Right cardiac atrium (tissue), 5 donors: ENCODE measurements around the gene PRCC. TPM values are rescaled to one million over a fixed set of nuclear protein-coding genes. Genes with fewer than 3 reads are reported as not detected.
A peak's percentile ranks its signal among the peaks of the same experiment; 100 is the strongest.

Source experiments
- ATAC-seq, 2 donors: fragments of 200-7000 bp; cut with Tn5 transposase; one replicate each; pipeline versions ENCODE4 v1.8.0 to v1.9.1; 2020; ENCODE audit warnings: moderate library complexity in 2 of 2, mild to moderate bottlenecking in 1 of 2
- DNase-seq, 3 donors: peaks; one replicate each; pipeline ENCODE4 v3.0.0-alpha.2; 2020
- H3K27ac ChIP-seq: one replicate; pipeline ENCODE4 v1.5.1; 2013; ENCODE audit warnings: mild to moderate bottlenecking, low read length, control low read depth, moderate library complexity
- H3K27me3 ChIP-seq: one replicate; pipeline ENCODE4 v1.6.1; 2013; ENCODE audit not compliant: control insufficient read depth, insufficient read depth
- H3K4me1 ChIP-seq: one replicate; pipeline ENCODE4 v1.6.1; 2013; ENCODE audit warnings: low read length; ENCODE audit not compliant: control insufficient read depth, insufficient read depth
- H3K4me3 ChIP-seq: one replicate; pipeline ENCODE4 v1.5.1; 2013; ENCODE audit warnings: low read length, control low read depth
- H3K9me3 ChIP-seq: one replicate; pipeline ENCODE4 v1.6.1; 2013; ENCODE audit warnings: low read length; ENCODE audit not compliant: control insufficient read depth
- WGBS: extraction: QIAGEN DNeasy Blood & Tissue Kit; methylation state at CpG from one replicate; pipeline ENCODE4 v1.1.7; 2013; 5-methylcytosine and 5-hydroxymethylcytosine counted together
- intact Hi-C, 4 donors: fragments of 100-400 bp; cut with DNase I; formaldehyde crosslinking; loops; one replicate each; pipeline versions ENCODE4 v1.11.0 to v1.14.0; 2022 to 2023
- polyA plus RNA-seq: library from polyadenylated mRNA; stranded (reverse); fragments of 200-250 nt; gene quantifications from one replicate; pipeline ENCODE4 v1.2.3, GENCODE V29; 2013
- total RNA-seq, 4 donors: library from RNA; stranded (reverse); fragmentation: NEBNext Ultra II Directional; extraction: Animal tissue kit (Norgen Biotek cat#: 25700); gene quantifications; one replicate each; pipeline ENCODE4 v1.2.1, GENCODE V29; 2021
- donor health status: healthy with polysubstance abuse.
- donor health status: DM: no; HTN: yes; CAD: no.
- donor health status: DM: no; HTN: no; CAD: no.
- donor health status: DM: no; HTN: yes; CAD: no; lungs with severe emphysema.
- donor health status: DM: yes; HTN: yes; CAD: no.

Gene PRCC
- total and polyA plus RNA-seq, 5 donors, result 36.0 to 47.1 (median 43.2) TPM

- DNase-seq (no peak), ATAC-seq (peak; percentile 5 to 14)
- Histone ChIP-seq H3K4me3 (peak overlapping the region; percentile 88), H3K27ac (peak overlapping the region; percentile 93), H3K9me3 (no peaks in the 10 kb centered on the region), H3K27me3 (no peaks in the 10 kb centered on the region), H3K4me1 (peaks cover 2% of the 10 kb centered on the region)
- 7% methylated on average over 14 of the region's 14 CpGs for WGBS
- intact Hi-C loops, result no loop called here
Observed at GRCh38 chr1:156766298-156767100, 836 bp upstream of the PRCC start.

DNA sequence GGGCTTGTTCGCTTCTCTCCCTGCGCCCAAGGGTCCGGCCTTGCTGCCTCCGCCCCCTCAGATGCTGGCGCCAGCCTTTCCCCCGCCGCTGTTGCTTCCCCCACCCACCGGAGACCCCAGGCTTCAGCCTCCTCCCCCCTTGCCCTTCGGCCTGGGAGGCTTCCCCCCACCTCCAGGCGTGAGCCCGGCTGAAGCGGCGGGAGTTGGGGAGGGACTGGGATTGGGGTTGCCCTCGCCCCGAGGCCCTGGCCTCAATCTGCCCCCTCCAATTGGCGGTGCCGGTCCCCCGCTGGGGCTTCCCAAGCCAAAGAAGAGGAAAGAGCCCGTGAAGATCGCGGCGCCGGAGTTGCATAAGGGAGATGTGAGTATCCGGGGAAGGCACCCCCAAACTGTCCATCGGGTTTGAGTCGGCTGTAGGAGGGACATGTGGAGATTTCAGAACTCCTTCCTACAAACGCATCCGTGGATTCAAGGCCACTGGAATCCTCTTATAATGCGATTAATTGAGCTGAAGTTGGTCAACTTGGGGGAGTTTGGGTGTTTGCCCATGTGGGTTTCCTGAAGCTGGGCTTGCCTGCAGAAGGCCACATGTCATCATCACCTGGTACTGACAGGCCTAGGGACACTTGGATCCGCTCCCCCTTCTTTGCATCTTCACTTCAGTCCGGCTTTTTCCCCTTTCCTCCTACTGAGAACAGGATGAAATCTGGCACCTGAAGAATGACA lies 707 bp downstream of the PRCC start:
- under 1% methylated on average over 31 of the region's 31 CpGs for WGBS
- peak in 2 of 3 donors; percentile 49 to 82 for DNase-seq
- H3K27ac ChIP-seq, result peak overlapping the region; percentile 93
- H3K4me3 ChIP-seq, result peak overlapping the region; percentile 96
- no peaks in the 10 kb centered on the region for H3K27me3 ChIP-seq
- peaks cover 2% of the 10 kb centered on the region for H3K4me1 ChIP-seq
- ATAC-seq, result peak; percentile 7 to 34
- no peaks in the 10 kb centered on the region for H3K9me3 ChIP-seq
- intact Hi-C loops, result no loop called here

DNA sequence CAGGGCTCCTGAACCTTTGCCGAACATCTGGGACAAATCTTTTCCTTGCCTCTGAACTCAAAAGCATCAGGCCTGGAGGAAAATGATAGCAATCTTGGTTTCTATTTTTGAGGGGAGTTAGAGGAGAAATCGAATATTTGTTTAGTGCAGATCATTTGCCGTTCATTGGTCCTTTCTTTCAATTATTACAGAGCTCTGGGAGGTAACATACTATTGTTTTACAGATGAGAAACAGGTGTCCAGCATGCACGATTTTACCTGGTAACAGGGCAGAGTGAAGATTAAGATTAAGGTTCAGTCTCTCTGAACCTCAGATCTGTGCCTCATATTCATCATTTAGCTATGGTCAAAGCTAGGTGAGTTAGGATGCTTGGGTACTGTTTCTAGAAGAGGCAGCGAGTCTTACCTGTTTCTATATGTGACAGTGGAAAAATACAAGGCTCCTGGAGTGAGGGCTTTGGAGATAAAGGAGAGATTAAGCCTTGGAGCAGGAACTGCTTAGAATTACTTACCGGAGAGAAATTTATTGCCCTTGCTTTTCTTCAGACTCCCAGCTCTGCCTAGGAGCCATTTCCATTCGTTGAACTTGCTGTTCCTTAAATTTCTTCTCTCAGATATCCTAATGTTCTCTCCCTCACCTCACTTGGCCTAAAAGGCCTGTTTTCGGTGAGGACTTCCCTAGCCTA lies 1.4 kb downstream of the PRCC start:
- no peaks in the 10 kb centered on the region for H3K27me3 ChIP-seq
- no peak for ATAC-seq
- H3K27ac ChIP-seq, result peak overlapping the region; percentile 93
- 24% methylated on average over 8 of the region's 8 CpGs for WGBS
- no peaks in the 10 kb centered on the region for H3K9me3 ChIP-seq
- peak overlapping the region; percentile 96 for H3K4me3 ChIP-seq
- DNase-seq, result no peak
- peaks cover 7% of the 10 kb centered on the region for H3K4me1 ChIP-seq
- intact Hi-C loops, result no loop called here

GRCh38 chr1:156772222-156772621 lies 4.9 kb downstream of the PRCC start:
- Histone ChIP-seq H3K4me1 (peaks cover 13% of the 10 kb centered on the region), H3K27ac (no peak overlapping the region), H3K27me3 (no peaks in the 10 kb centered on the region), H3K4me3 (no peak overlapping the region), H3K9me3 (no peaks in the 10 kb centered on the region)
- ATAC-seq (no peak), DNase-seq (no peak)
- intact Hi-C loops, result loop anchor here in 1 of 4 donors (10.0 kb wide), 1 partner anchor 47 kb away; the partner anchor contains the start of genes ISG20L2 and METTL25B
- WGBS, result 79% methylated on average over 3 of the region's 3 CpGs

DNA sequence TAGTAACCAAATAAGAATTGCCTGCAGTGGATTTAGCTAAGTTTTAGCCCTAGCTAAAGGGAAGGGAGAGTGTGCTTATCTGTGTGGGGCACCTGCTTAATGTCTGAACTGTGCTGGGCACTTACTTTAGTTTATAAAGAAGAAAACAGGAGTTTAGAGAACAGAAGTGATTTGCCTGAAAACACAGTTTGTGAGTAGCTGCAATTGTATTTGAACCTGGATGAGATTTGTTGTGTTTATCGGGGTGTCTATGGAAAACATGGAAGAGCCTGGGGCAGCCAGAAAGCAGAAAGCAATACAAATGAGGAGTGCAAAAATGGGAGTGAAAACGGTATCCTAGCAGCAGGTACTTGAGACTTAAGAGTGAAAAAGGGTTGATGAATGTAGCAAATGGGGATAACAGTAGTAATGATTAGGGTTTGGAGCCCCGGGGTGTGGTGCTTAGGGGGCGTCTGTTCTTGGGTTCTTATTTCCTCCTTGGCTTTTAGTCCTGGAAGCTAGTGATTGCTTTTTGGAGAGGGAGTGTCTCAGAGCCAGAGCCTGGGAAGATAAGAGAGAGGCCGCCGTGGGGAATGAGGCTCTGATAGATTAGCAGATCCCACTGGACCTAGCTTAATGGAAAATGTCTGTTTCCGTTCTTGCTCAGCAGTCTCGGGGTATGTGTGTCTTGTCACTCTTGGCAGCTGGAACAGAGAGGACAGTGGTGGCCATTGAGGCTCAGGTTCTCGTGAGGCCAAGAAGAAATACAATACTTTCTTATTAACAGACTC lies 5.6 kb downstream of the PRCC start:
- H3K27ac ChIP-seq, result peak overlapping the region; percentile 56
- DNase-seq (peak; percentile 56 to 83 (median 72)), ATAC-seq (peak; percentile 86 to 91)
- 18% methylated on average over 9 of the region's 9 CpGs for WGBS
- H3K4me3 ChIP-seq, result no peak overlapping the region
- no peaks in the 10 kb centered on the region for H3K27me3 ChIP-seq
- no peaks in the 10 kb centered on the region for H3K9me3 ChIP-seq
- peaks cover 13% of the 10 kb centered on the region for H3K4me1 ChIP-seq
- intact Hi-C loops, result loop anchor here in 1 of 4 donors (10.0 kb wide), 1 partner anchor 48 kb away; the partner anchor contains the start of genes ISG20L2 and METTL25B

DNA sequence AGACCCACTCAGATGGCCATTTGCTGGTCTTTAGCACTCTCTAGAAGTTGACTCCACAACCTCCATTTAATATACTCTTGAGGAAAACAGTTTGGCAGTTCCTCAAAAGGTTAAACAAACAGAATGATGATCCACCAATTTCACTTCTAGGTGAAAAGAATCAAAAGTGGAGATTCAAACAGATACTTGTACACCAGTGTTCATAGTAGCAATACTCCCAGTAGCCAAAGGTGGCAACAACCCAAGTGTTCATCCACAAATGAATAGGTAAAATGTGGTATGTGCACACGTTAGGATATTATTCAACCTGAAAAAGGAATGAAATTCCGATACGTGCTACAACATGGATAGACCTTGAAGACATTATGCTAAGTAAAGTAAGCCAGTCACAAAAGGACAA lies 6.3 kb downstream of the PRCC start:
- ATAC-seq (no peak), DNase-seq (no peak)
- intact Hi-C loops, result loop anchor here in 1 of 4 donors (10.0 kb wide), 1 partner anchor 49 kb away; the partner anchor contains the start of genes ISG20L2 and METTL25B
- Histone ChIP-seq H3K27ac (peak overlapping the region; percentile 56), H3K4me3 (no peak overlapping the region), H3K9me3 (no peaks in the 10 kb centered on the region), H3K27me3 (no peaks in the 10 kb centered on the region), H3K4me1 (peaks cover 13% of the 10 kb centered on the region)
- 92% methylated on average over 3 of the region's 3 CpGs for WGBS

- H3K9me3 ChIP-seq, result no peaks in the 10 kb centered on the region
- intact Hi-C loops, result loop anchor here in 1 of 4 donors (10.0 kb wide), 1 partner anchor 51 kb away; the partner anchor contains the start of genes ISG20L2 and METTL25B
- ATAC-seq (no peak), DNase-seq (no peak)
- WGBS, result 88% methylated on average over 5 of the region's 5 CpGs
- no peak overlapping the region for H3K27ac ChIP-seq
- no peaks in the 10 kb centered on the region for H3K27me3 ChIP-seq
- H3K4me3 ChIP-seq, result no peak overlapping the region
- H3K4me1 ChIP-seq, result peaks cover 11% of the 10 kb centered on the region
Observed at GRCh38 chr1:156775799-156776198, 8.5 kb downstream of the PRCC start.

DNA sequence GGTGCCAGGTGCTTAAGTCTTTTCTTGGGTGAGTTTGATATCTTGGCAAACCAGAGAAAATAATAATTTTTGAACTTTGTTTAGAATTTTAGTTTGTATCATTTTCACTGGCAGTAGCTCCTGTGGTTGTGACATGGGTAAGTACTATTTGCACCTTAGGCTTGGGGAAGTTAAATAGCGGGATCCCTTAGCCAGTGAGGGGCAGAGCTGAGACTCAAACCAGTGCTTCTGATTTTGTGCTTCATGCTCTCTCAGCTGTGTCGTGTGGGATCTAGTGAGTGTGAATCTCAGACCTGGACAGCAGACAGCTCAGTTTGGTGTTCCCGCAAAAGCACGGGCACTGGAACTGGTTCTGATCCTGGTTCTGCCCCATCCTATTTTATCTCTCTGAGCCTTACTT lies 9.6 kb downstream of the PRCC start:
- no peaks in the 10 kb centered on the region for H3K9me3 ChIP-seq
- H3K27me3 ChIP-seq, result no peaks in the 10 kb centered on the region
- 49% methylated on average over 4 of the region's 4 CpGs for WGBS
- peaks cover 11% of the 10 kb centered on the region for H3K4me1 ChIP-seq
- peak overlapping the region; percentile 10 for H3K27ac ChIP-seq
- DNase-seq (no peak), ATAC-seq (no peak)
- no peak overlapping the region for H3K4me3 ChIP-seq
- intact Hi-C loops, result loop anchor here in 1 of 4 donors (10.0 kb wide), 1 partner anchor 52 kb away; the partner anchor contains the start of genes ISG20L2 and METTL25B

DNA sequence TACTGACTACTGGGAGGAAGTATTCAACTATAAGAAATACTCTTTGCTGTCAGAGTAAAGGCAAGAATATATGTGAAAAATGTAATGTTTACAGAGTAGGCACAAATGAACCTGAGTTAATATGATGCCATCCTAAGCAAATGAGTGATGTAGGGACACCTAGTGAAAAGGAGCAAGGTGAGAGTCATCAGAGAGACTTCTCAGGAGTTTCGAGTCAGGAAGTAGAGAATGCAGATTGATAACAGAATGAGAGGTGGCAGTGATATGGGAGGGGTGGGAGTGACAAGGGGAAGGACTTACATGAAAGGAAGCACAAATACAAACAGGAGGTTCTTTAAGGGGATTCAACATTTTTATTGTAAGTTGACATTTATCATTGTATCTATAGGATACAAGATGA lies 10.2 kb downstream of the PRCC start:
- Histone ChIP-seq H3K27ac (no peak overlapping the region), H3K4me1 (peaks cover 11% of the 10 kb centered on the region), H3K4me3 (no peak overlapping the region), H3K27me3 (no peaks in the 10 kb centered on the region), H3K9me3 (no peaks in the 10 kb centered on the region)
- WGBS, result 22% methylated on average over 1 of the region's 1 CpG
- no peak for DNase-seq
- intact Hi-C loops, result loop anchor here in 1 of 4 donors (10.0 kb wide), 1 partner anchor 53 kb away; the partner anchor contains the start of genes ISG20L2 and METTL25B
- ATAC-seq, result no peak

DNA sequence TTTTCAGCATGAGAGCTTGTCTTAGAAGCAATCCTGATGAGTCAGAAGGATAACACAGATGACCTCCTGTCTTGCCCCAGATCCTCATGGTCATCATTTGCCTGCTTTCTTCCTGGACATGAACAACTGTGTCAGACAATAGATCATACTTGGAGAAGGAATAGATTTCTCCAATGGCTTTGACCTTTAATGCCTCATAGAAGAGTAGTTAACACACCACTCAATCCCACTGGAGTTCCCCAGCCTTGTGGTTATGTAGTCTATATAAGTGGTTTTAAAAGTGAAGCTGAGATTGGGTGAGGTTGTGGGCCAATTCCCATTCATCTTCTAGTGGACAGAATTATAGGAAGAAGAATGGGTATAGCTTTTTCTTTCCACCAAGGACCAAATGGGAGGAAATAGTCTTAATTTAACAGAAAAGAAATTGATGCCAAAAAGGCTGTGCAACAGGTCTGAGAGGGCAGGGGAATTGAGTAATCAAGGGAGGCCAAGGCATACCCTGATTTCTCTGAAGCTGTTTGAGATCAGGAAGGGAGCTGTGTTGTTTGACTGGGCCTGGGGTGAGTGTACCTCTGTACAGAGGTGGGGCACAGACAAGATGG lies 14.4 kb downstream of the PRCC start:
- DNase-seq (no peak), ATAC-seq (peak in 1 of 2 donors; percentile 53)
- intact Hi-C loops, result no loop called here
- Histone ChIP-seq H3K27ac (no peak overlapping the region), H3K9me3 (no peaks in the 10 kb centered on the region), H3K27me3 (no peaks in the 10 kb centered on the region), H3K4me1 (peaks cover 3% of the 10 kb centered on the region), H3K4me3 (no peak overlapping the region)
